Small intestine (tissue), 7 donors: ENCODE measurements around the gene ROBO2. TPM values are rescaled to one million over a fixed set of nuclear protein-coding genes. Genes with fewer than 3 reads are reported as not detected.

ENCODE experiments used
- DNase-seq, 2 donors: peaks; one replicate each; pipeline versions ENCODE4 v3.0.0 to v3.0.0-alpha.2; 2013
- FAIRE-seq: peaks from 2 replicates; lab custom pipeline; 2012; peaks lifted over from hg19 to GRCh38; lab: Jason Lieb, UNC
- H3K27ac ChIP-seq, 3 donors: one replicate each; pipeline ENCODE4 v1.5.1; 2013; ENCODE audit warnings: low read length in 2 of 3, mild to moderate bottlenecking in 2 of 3, control low read depth in 1 of 3, inconsistent platforms in 1 of 3, low read depth in 1 of 3, moderate library complexity in 1 of 3
- H3K27me3 ChIP-seq, 3 donors: one replicate each; pipeline ENCODE4 v1.6.1; 2013; ENCODE audit warnings: low read length in 3 of 3, inconsistent platforms in 1 of 3; ENCODE audit not compliant: control insufficient read depth in 3 of 3, insufficient read depth in 3 of 3
- H3K36me3 ChIP-seq, 3 donors: one replicate each; pipeline ENCODE4 v1.6.1; 2013; ENCODE audit warnings: low read length in 3 of 3, inconsistent platforms in 1 of 3, low read depth in 1 of 3, mild to moderate bottlenecking in 1 of 3, moderate library complexity in 1 of 3; ENCODE audit not compliant: control insufficient read depth in 3 of 3, insufficient read depth in 2 of 3
- H3K4me1 ChIP-seq, 3 donors: one replicate each; pipeline ENCODE4 v1.6.1; 2013; ENCODE audit warnings: low read length in 2 of 3, inconsistent platforms in 1 of 3, low read depth in 1 of 3, mild to moderate bottlenecking in 1 of 3, moderate library complexity in 1 of 3; ENCODE audit not compliant: control insufficient read depth in 3 of 3, insufficient read depth in 2 of 3
- H3K4me3 ChIP-seq, 3 donors: one replicate each; pipeline ENCODE4 v1.5.1; 2013; ENCODE audit warnings: low read length in 3 of 3, control low read depth in 1 of 3, inconsistent platforms in 1 of 3, low read depth in 1 of 3, mild to moderate bottlenecking in 1 of 3, moderate library complexity in 1 of 3
- H3K9me3 ChIP-seq, 2 donors: one replicate each; pipeline ENCODE4 v1.6.1; 2013; ENCODE audit warnings: low read depth in 1 of 2, low read length in 1 of 2; ENCODE audit not compliant: control insufficient read depth in 2 of 2, insufficient read depth in 1 of 2
- WGBS, 3 donors: extraction: QIAGEN DNeasy Blood & Tissue Kit; methylation state at CpG; one replicate each; pipeline ENCODE4 v1.1.7; 2013; 5-methylcytosine and 5-hydroxymethylcytosine counted together
- polyA plus RNA-seq, 4 donors: library from polyadenylated mRNA; stranded (reverse) in 3 of 4; unstranded in 1 of 4; fragments of 200-250 nt in 3 of 4; fragments of 120-200 nt in 1 of 4; gene quantifications; one replicate each; pipeline versions ENCODE4 v1.2.1 to v1.2.3, GENCODE V29; 2013
- donor health status: healthy with polysubstance abuse.
- donor health status: control.
- donor health status: control.
- donor health status: Bipolar disorder and iron deficiency.
- donor health status: healthy.

ROBO2 gene
- polyA plus RNA-seq, 4 donors: under 0.01 to 19.9 (median 1.7) TPM; not detected in 1

- H3K36me3 ChIP-seq: no peaks in the 10 kb centered on the region
- no peaks in the 10 kb centered on the region for H3K9me3 ChIP-seq
- no peak for DNase-seq
- no peak for FAIRE-seq
- no peaks in the 10 kb centered on the region for H3K4me1 ChIP-seq
- no peak overlapping the region for H3K27ac ChIP-seq
- no peak overlapping the region for H3K4me3 ChIP-seq
- peaks cover 0 to 2% (median 0%) of the 10 kb centered on the region in 3 donors for H3K27me3 ChIP-seq
- 9 to 49% (median 23%) methylated on average over 2 of the region's 2 CpGs for WGBS, 3 donors
Observed at GRCh38 chr3:77648214-77648613, 608.3 kb downstream of the ROBO2 start.

GRCh38 chr3:77648664-77649063 lies 608.8 kb downstream of the ROBO2 start:
- Histone ChIP-seq H3K27ac (no peak overlapping the region), H3K4me3 (no peak overlapping the region), H3K27me3 (peaks cover 0 to 2% (median 0%) of the 10 kb centered on the region in 3 donors), H3K9me3 (no peaks in the 10 kb centered on the region), H3K4me1 (no peaks in the 10 kb centered on the region), H3K36me3 (no peaks in the 10 kb centered on the region)
- DNase-seq (no peak), FAIRE-seq (no peak)
- 56 to 60% (median 58%) methylated on average over 4 of the region's 4 CpGs for WGBS, 3 donors

- DNase-seq (no peak), FAIRE-seq (no peak)
- Histone ChIP-seq H3K27me3 (peaks cover 0 to 2% (median 0%) of the 10 kb centered on the region in 3 donors), H3K4me1 (no peaks in the 10 kb centered on the region), H3K36me3 (no peaks in the 10 kb centered on the region), H3K27ac (no peak overlapping the region), H3K4me3 (no peak overlapping the region), H3K9me3 (no peaks in the 10 kb centered on the region)
Observed at GRCh38 chr3:77652624-77653023, 612.7 kb downstream of the ROBO2 start.

GRCh38 chr3:77655396-77655795 lies 615.5 kb downstream of the ROBO2 start:
- DNase-seq: no peak
- no peak overlapping the region for H3K27ac ChIP-seq

GRCh38 chr3:77660718-77661117 lies 620.8 kb downstream of the ROBO2 start:
- WGBS, 3 donors: 53 to 68% (median 67%) methylated on average over 3 of the region's 3 CpGs
- DNase-seq: no peak
- H3K4me1 ChIP-seq: no peaks in the 10 kb centered on the region

More at GRCh38 chr3:77655396-77655795, 615.5 kb downstream of the ROBO2 start:
- Histone ChIP-seq H3K4me3 (no peak overlapping the region), H3K4me1 (no peaks in the 10 kb centered on the region), H3K27me3 (no peaks in the 10 kb centered on the region), H3K36me3 (no peaks in the 10 kb centered on the region), H3K9me3 (no peaks in the 10 kb centered on the region)
- no peak for FAIRE-seq
- WGBS, 3 donors: 67 to 86% (median 75%) methylated on average over 1 of the region's 1 CpG

GRCh38 chr3:77667901-77668300 lies 628.0 kb downstream of the ROBO2 start:
- WGBS, 3 donors: 15 to 48% (median 38%) methylated on average over 1 of the region's 1 CpG

More at GRCh38 chr3:77660718-77661117, 620.8 kb downstream of the ROBO2 start:
- H3K4me3 ChIP-seq: no peak overlapping the region
- no peaks in the 10 kb centered on the region for H3K9me3 ChIP-seq
- H3K27me3 ChIP-seq: no peaks in the 10 kb centered on the region
- no peak for FAIRE-seq
- H3K27ac ChIP-seq: no peak overlapping the region
- no peaks in the 10 kb centered on the region for H3K36me3 ChIP-seq

GRCh38 chr3:77668376-77668775 lies 628.5 kb downstream of the ROBO2 start:
- 62 to 68% (median 66%) methylated on average over 1 of the region's 1 CpG for WGBS, 3 donors
- no peaks in the 10 kb centered on the region for H3K9me3 ChIP-seq
- no peaks in the 10 kb centered on the region for H3K36me3 ChIP-seq
- DNase-seq (no peak), FAIRE-seq (no peak)
- no peaks in the 10 kb centered on the region for H3K27me3 ChIP-seq
- no peak overlapping the region for H3K4me3 ChIP-seq
- no peaks in the 10 kb centered on the region for H3K4me1 ChIP-seq
- no peak overlapping the region for H3K27ac ChIP-seq

More at GRCh38 chr3:77667901-77668300, 628.0 kb downstream of the ROBO2 start:
- Histone ChIP-seq H3K4me3 (no peak overlapping the region), H3K4me1 (no peaks in the 10 kb centered on the region), H3K9me3 (no peaks in the 10 kb centered on the region), H3K27ac (no peak overlapping the region), H3K36me3 (no peaks in the 10 kb centered on the region), H3K27me3 (no peaks in the 10 kb centered on the region)
- DNase-seq (no peak), FAIRE-seq (no peak)

GRCh38 chr3:77672016-77672415 lies 632.1 kb downstream of the ROBO2 start:
- WGBS, 3 donors: 63 to 87% (median 65%) methylated on average over 2 of the region's 2 CpGs
- Histone ChIP-seq H3K36me3 (no peaks in the 10 kb centered on the region), H3K27ac (no peak overlapping the region), H3K27me3 (no peaks in the 10 kb centered on the region), H3K4me1 (no peaks in the 10 kb centered on the region), H3K4me3 (no peak overlapping the region), H3K9me3 (no peaks in the 10 kb centered on the region)
- DNase-seq (no peak), FAIRE-seq (no peak)

GRCh38 chr3:77682162-77682561 lies 642.3 kb downstream of the ROBO2 start:
- H3K36me3 ChIP-seq: no peaks in the 10 kb centered on the region
- no peak for FAIRE-seq
- H3K27ac ChIP-seq: no peak overlapping the region
- H3K9me3 ChIP-seq: peaks cover 0 to 14% of the 10 kb centered on the region in 2 donors
- 75 to 81% (median 77%) methylated on average over 2 of the region's 2 CpGs for WGBS, 3 donors
- H3K4me1 ChIP-seq: no peaks in the 10 kb centered on the region
- H3K4me3 ChIP-seq: no peak overlapping the region
- no peaks in the 10 kb centered on the region for H3K27me3 ChIP-seq
- DNase-seq: no peak
